Keratinocyte (primary cell): Measurements from ENCODE around the gene CASP10. TPM values are rescaled to one million over a fixed set of nuclear protein-coding genes. Genes with fewer than 3 reads are reported as not detected.
"Not testable (repeated sequence)": the region's sequence is repeated elsewhere in the genome, so short reads cannot be mapped to it uniquely, and the experiment has no call there.

Experiments
- DNase-seq: peaks from one replicate; pipeline ENCODE4 v3.0.0-alpha.2; 2011; ENCODE audit warnings: low read depth, missing footprints, low spot score
- FAIRE-seq: peaks from 2 replicates; lab custom pipeline; 2011; peaks lifted over from hg19 to GRCh38; lab: Jason Lieb, UNC
- H2AFZ ChIP-seq: 2 replicates; pipeline ENCODE4 v1.6.0; 2012; ENCODE audit warnings: low read length, control low read depth, inconsistent platforms; ENCODE audit not compliant: control insufficient read depth
- H3K27ac ChIP-seq: 2 replicates; pipeline ENCODE4 v1.5.1; 2011; ENCODE audit warnings: low read length; ENCODE audit not compliant: control insufficient read depth, insufficient read depth
- H3K27me3 ChIP-seq: 3 replicates; pipeline ENCODE4 v1.6.0; 2011; ENCODE audit warnings: low read length; ENCODE audit not compliant: control insufficient read depth, insufficient read depth; ENCODE audit errors: extremely low read depth
- H3K36me3 ChIP-seq, 2 experiments: 2 replicates in 1 of 2; 3 replicates in 1 of 2; pipeline ENCODE4 v1.5.1; 2011; ENCODE audit warnings: low read length in 2 of 2, mild to moderate bottlenecking in 1 of 2; ENCODE audit not compliant: control insufficient read depth in 2 of 2, insufficient read depth in 2 of 2; ENCODE audit errors: extremely low read depth in 1 of 2
- H3K4me1 ChIP-seq: 3 replicates; pipeline ENCODE4 v1.5.1; 2011; ENCODE audit warnings: low read length; ENCODE audit not compliant: control insufficient read depth, insufficient read depth; ENCODE audit errors: extremely low read depth
- H3K4me2 ChIP-seq: 3 replicates; pipeline ENCODE4 v1.6.0; 2011; ENCODE audit warnings: low read depth, low read length; ENCODE audit not compliant: control insufficient read depth, insufficient read depth; ENCODE audit errors: extremely low read depth
- H3K4me3 ChIP-seq, 3 experiments: fragments of 200-600 bp in 1 of 3; sonication (generic) in 1 of 3; 2 replicates in 2 of 3; 3 replicates in 1 of 3; pipeline ENCODE4 v1.5.1; 2011 to 2016; ENCODE audit warnings: low read length in 3 of 3, mild to moderate bottlenecking in 3 of 3, control low read depth in 2 of 3, inconsistent platforms in 1 of 3, low read depth in 1 of 3, mixed read lengths in 1 of 3, mixed run types in 1 of 3, moderate library complexity in 1 of 3; ENCODE audit not compliant: control insufficient read depth in 2 of 3, insufficient read depth in 2 of 3; ENCODE audit errors: extremely low read depth in 1 of 3
- H3K79me2 ChIP-seq: 2 replicates; pipeline ENCODE4 v1.6.0; 2012; ENCODE audit warnings: low read length; ENCODE audit not compliant: control insufficient read depth, insufficient read depth
- H3K9ac ChIP-seq: 3 replicates; pipeline ENCODE4 v1.6.0; 2011; ENCODE audit warnings: low read length; ENCODE audit not compliant: control insufficient read depth, insufficient read depth; ENCODE audit errors: extremely low read depth
- H3K9me1 ChIP-seq: 3 replicates; pipeline ENCODE4 v1.6.0; 2011; ENCODE audit warnings: low read length; ENCODE audit not compliant: control insufficient read depth, insufficient read depth; ENCODE audit errors: extremely low read depth
- H3K9me3 ChIP-seq: 2 replicates; pipeline ENCODE4 v1.5.1; 2012; ENCODE audit warnings: low read depth, low read length; ENCODE audit not compliant: control insufficient read depth
- H4K20me1 ChIP-seq: 3 replicates; pipeline ENCODE4 v1.6.0; 2011; ENCODE audit warnings: low read length; ENCODE audit not compliant: control insufficient read depth, insufficient read depth; ENCODE audit errors: extremely low read depth
- CTCF ChIP-seq, 3 experiments: IDR thresholded peaks in 1 of 3; conservative IDR thresholded peaks in 1 of 3; optimal IDR thresholded peaks in 1 of 3; 2 replicates in 2 of 3; 3 replicates in 1 of 3; pipeline versions ENCODE3 to v1.5.1; 2011; ENCODE audit warnings: low read length in 3 of 3, mild to moderate bottlenecking in 3 of 3, moderate library complexity in 2 of 3, control low read depth in 1 of 3, inconsistent platforms in 1 of 3; ENCODE audit not compliant: insufficient read depth in 2 of 3; ENCODE audit errors: extremely low read depth in 1 of 3
- EZH2 ChIP-seq: IDR thresholded peaks from one replicate; pipeline ENCODE4 v1.6.1; 2012; ENCODE audit warnings: inconsistent platforms, mild to moderate bottlenecking, low read length, moderate library complexity
- dilution Hi-C: fragments of 300-500 bp; cut with MboI; formaldehyde crosslinking; loops from one replicate; pipeline ENCODE4 v1.7.0; 2020; ENCODE audit warnings: low sequenced_read_pairs; ENCODE audit not compliant: extremely low pct_ligation_motif_present
- polyA plus RNA-seq, 5 experiments: library from polyadenylated mRNA; depleted of rRNA in 3 of 5; stranded (reverse) in 3 of 5; stranded (forward) in 1 of 5; unstranded in 1 of 5; fragments of >200 nt; gene quantifications; 1 replicate in 1 of 5; 2 replicates in 3 of 5; 3 replicates in 1 of 5; pipeline versions ENCODE4 v1.2.1 to v1.2.3, GENCODE V29; 2011 to 2012; ENCODE audit warnings: missing spikeins in 2 of 5, low read depth in 1 of 5, low replicate concordance in 1 of 5

Gene CASP10
- polyA plus RNA-seq, 1 donor (not counting 4 experiments of a cell fraction or from before 2014, with no cell fraction given) = 7.1 TPM

GRCh38 chr2:201167546-201167945, 15.4 kb upstream of the CASP10 start:
- H3K4me2 ChIP-seq = no peak overlapping the region
- H3K4me1 ChIP-seq = no peaks in the 10 kb centered on the region
- DNase-seq = no peak
- H2AFZ ChIP-seq = no peak overlapping the region
- no peak for FAIRE-seq
- H3K36me3 ChIP-seq = peaks cover 17 to 18% of the 10 kb centered on the region in 2 experiments
- dilution Hi-C loops = no loop called here
- H3K9ac ChIP-seq = no peak overlapping the region
- H3K9me3 ChIP-seq = no peaks in the 10 kb centered on the region
- no peaks in the 10 kb centered on the region for H3K27me3 ChIP-seq
- H3K79me2 ChIP-seq = no peaks in the 10 kb centered on the region
- no peaks in the 10 kb centered on the region for H4K20me1 ChIP-seq
- TF ChIP-seq EZH2 = no peak
- no peak for TF ChIP-seq CTCF (optimal IDR thresholded peaks at IDR 0.05 in 1 of 3, IDR thresholded peaks at IDR 0.05 in 1 of 3, conservative IDR thresholded peaks at IDR 0.05 in 1 of 3; ENCODE audit: extremely low read depth in 1 of 3, insufficient read depth in 2 of 3, low read length in 3 of 3)
- H3K9me1 ChIP-seq = no peaks in the 10 kb centered on the region
- H3K4me3 ChIP-seq = no peak overlapping the region
- H3K27ac ChIP-seq = no peak overlapping the region

GRCh38 chr2:201168496-201168895, 14.4 kb upstream of the CASP10 start:
- H3K79me2 ChIP-seq, H3K4me3 ChIP-seq, H4K20me1 ChIP-seq, FAIRE-seq, DNase-seq, H3K9ac ChIP-seq, H3K4me2 ChIP-seq, H3K27ac ChIP-seq, H3K9me3 ChIP-seq, H3K9me1 ChIP-seq, H2AFZ ChIP-seq, H3K4me1 ChIP-seq, H3K27me3 ChIP-seq, dilution Hi-C loops: not testable (repeated sequence)
- H3K36me3 ChIP-seq = peaks cover 9 to 14% of the 10 kb centered on the region in 2 experiments

- no peak overlapping the region for H3K4me3 ChIP-seq
- no peak overlapping the region for H2AFZ ChIP-seq
- dilution Hi-C loops = no loop called here
- no peaks in the 10 kb centered on the region for H3K9me1 ChIP-seq
- no peaks in the 10 kb centered on the region for H3K27me3 ChIP-seq
- no peaks in the 10 kb centered on the region for H4K20me1 ChIP-seq
- no peak overlapping the region for H3K9ac ChIP-seq
- no peak overlapping the region for H3K4me2 ChIP-seq
- FAIRE-seq = no peak
- no peak overlapping the region for H3K27ac ChIP-seq
- DNase-seq = no peak
- H3K79me2 ChIP-seq = no peaks in the 10 kb centered on the region
- peaks cover 0 to 2% of the 10 kb centered on the region in 2 experiments for H3K36me3 ChIP-seq
- no peaks in the 10 kb centered on the region for H3K9me3 ChIP-seq
- H3K4me1 ChIP-seq = no peaks in the 10 kb centered on the region
- TF ChIP-seq CTCF (optimal IDR thresholded peaks at IDR 0.05 in 1 of 3, IDR thresholded peaks at IDR 0.05 in 1 of 3, conservative IDR thresholded peaks at IDR 0.05 in 1 of 3; ENCODE audit: extremely low read depth in 1 of 3, insufficient read depth in 2 of 3, low read length in 3 of 3) (no peak), EZH2 (no peak)
Measured at GRCh38 chr2:201171259-201171814, 11.6 kb upstream of the CASP10 start.
